ENCODE measurements around the gene MAGEA8.
"Not testable (repeated sequence)": the region's sequence is repeated elsewhere in the genome, so short reads cannot be mapped to it uniquely, and the experiment has no call there.

DNA sequence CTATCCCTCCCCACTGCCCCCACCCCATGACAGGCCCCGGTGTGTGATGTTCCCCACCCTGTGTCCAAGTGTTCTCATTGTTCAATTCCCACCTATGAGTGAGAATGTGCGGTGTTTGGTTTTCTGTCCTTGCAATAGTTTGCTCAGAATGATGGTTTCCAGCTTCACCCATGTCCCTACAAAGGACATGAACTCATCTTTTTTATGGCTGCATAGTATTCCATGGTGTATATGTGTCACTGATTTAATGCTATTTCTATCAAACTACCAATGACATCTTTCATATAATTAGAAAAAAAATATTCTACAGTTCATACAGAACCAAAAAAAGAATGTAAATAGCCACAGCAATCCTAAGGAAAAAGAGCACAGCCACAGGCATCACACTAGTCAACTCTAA is 9.8 kb downstream of the MAGEA8 start:
- TF ChIP-seq, protein P1, sequence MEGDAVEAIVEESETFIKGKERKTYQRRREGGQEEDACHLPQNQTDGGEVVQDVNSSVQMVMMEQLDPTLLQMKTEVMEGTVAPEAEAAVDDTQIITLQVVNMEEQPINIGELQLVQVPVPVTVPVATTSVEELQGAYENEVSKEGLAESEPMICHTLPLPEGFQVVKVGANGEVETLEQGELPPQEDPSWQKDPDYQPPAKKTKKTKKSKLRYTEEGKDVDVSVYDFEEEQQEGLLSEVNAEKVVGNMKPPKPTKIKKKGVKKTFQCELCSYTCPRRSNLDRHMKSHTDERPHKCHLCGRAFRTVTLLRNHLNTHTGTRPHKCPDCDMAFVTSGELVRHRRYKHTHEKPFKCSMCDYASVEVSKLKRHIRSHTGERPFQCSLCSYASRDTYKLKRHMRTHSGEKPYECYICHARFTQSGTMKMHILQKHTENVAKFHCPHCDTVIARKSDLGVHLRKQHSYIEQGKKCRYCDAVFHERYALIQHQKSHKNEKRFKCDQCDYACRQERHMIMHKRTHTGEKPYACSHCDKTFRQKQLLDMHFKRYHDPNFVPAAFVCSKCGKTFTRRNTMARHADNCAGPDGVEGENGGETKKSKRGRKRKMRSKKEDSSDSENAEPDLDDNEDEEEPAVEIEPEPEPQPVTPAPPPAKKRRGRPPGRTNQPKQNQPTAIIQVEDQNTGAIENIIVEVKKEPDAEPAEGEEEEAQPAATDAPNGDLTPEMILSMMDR (IDR thresholded peaks at IDR 0.05; ENCODE audit: low read length) = not testable (repeated sequence)
- TF ChIP-seq EZH2 (IDR thresholded peaks at IDR 0.05; ENCODE audit: borderline replicate concordance, low read length) = not testable (repeated sequence)

All from OCI-LY1 (cell line).